ENCODE data around the gene MEGF11.

The MEGF11 gene

GRCh38 chr15:66196602-66197001, 56.9 kb downstream of the MEGF11 start:
- H3K27ac ChIP-seq (ENCODE audit: low read depth, low read length) = no peak overlapping the region
- no peak overlapping the region for H3K9ac ChIP-seq (ENCODE audit: low read length)
- H3K27me3 ChIP-seq (ENCODE audit: control insufficient read depth in 1 of 2, insufficient read depth in 2 of 2, low read length in 2 of 2) = peaks cover 0 to 4% of the 10 kb centered on the region in 2 donors
- no peaks in the 10 kb centered on the region for H3K4me1 ChIP-seq (ENCODE audit: insufficient read depth, low read length)
- H3K36me3 ChIP-seq (ENCODE audit: insufficient read depth, low read length) = no peaks in the 10 kb centered on the region
- H3K9me3 ChIP-seq (ENCODE audit: low read length) = no peaks in the 10 kb centered on the region
- H3K4me3 ChIP-seq (ENCODE audit: low read depth in 1 of 2, low read length in 2 of 2) = no peak overlapping the region

GRCh38 chr15:66195621-66196230, 57.8 kb downstream of the MEGF11 start:
- Histone ChIP-seq H3K9ac (ENCODE audit: low read length) (no peak overlapping the region), H3K4me1 (ENCODE audit: insufficient read depth, low read length) (no peaks in the 10 kb centered on the region), H3K27ac (ENCODE audit: low read depth, low read length) (no peak overlapping the region), H3K27me3 (ENCODE audit: control insufficient read depth in 1 of 2, insufficient read depth in 2 of 2, low read length in 2 of 2) (peaks cover 0 to 4% of the 10 kb centered on the region in 2 donors), H3K36me3 (ENCODE audit: insufficient read depth, low read length) (no peaks in the 10 kb centered on the region), H3K4me3 (ENCODE audit: low read depth in 1 of 2, low read length in 2 of 2) (no peak overlapping the region), H3K9me3 (ENCODE audit: low read length) (no peaks in the 10 kb centered on the region)

- Histone ChIP-seq H3K27ac (ENCODE audit: low read depth, low read length) (no peak overlapping the region), H3K36me3 (ENCODE audit: insufficient read depth, low read length) (no peaks in the 10 kb centered on the region), H3K9ac (ENCODE audit: low read length) (no peak overlapping the region), H3K4me1 (ENCODE audit: insufficient read depth, low read length) (no peaks in the 10 kb centered on the region), H3K4me3 (ENCODE audit: low read depth in 1 of 2, low read length in 2 of 2) (no peak overlapping the region), H3K27me3 (ENCODE audit: control insufficient read depth in 1 of 2, insufficient read depth in 2 of 2, low read length in 2 of 2) (peaks cover 0 to 4% of the 10 kb centered on the region in 2 donors), H3K9me3 (ENCODE audit: low read length) (no peaks in the 10 kb centered on the region)
Observed at GRCh38 chr15:66193066-66193465, 60.5 kb downstream of the MEGF11 start.

- no peaks in the 10 kb centered on the region for H3K4me1 ChIP-seq (ENCODE audit: insufficient read depth, low read length)
- no peak overlapping the region for H3K4me3 ChIP-seq (ENCODE audit: low read depth in 1 of 2, low read length in 2 of 2)
- H3K27ac ChIP-seq (ENCODE audit: low read depth, low read length) = no peak overlapping the region
- H3K9ac ChIP-seq (ENCODE audit: low read length) = no peak overlapping the region
- no peaks in the 10 kb centered on the region for H3K36me3 ChIP-seq (ENCODE audit: insufficient read depth, low read length)
- no peaks in the 10 kb centered on the region for H3K9me3 ChIP-seq (ENCODE audit: low read length)
- peaks cover 0 to 4% of the 10 kb centered on the region in 2 donors for H3K27me3 ChIP-seq (ENCODE audit: control insufficient read depth in 1 of 2, insufficient read depth in 2 of 2, low read length in 2 of 2)
Observed at GRCh38 chr15:66190746-66191145, 62.8 kb downstream of the MEGF11 start.

GRCh38 chr15:66189291-66189690, 64.3 kb downstream of the MEGF11 start:
- Histone ChIP-seq H3K9ac (ENCODE audit: low read length) (no peak overlapping the region), H3K27me3 (ENCODE audit: control insufficient read depth in 1 of 2, insufficient read depth in 2 of 2, low read length in 2 of 2) (peaks cover 0 to 4% of the 10 kb centered on the region in 2 donors), H3K9me3 (ENCODE audit: low read length) (no peaks in the 10 kb centered on the region), H3K27ac (ENCODE audit: low read depth, low read length) (no peak overlapping the region), H3K36me3 (ENCODE audit: insufficient read depth, low read length) (no peaks in the 10 kb centered on the region), H3K4me1 (ENCODE audit: insufficient read depth, low read length) (no peaks in the 10 kb centered on the region), H3K4me3 (ENCODE audit: low read depth in 1 of 2, low read length in 2 of 2) (no peak overlapping the region)

- H3K27me3 ChIP-seq (ENCODE audit: control insufficient read depth in 1 of 2, insufficient read depth in 2 of 2, low read length in 2 of 2) = peaks cover 0 to 4% of the 10 kb centered on the region in 2 donors
- no peaks in the 10 kb centered on the region for H3K36me3 ChIP-seq (ENCODE audit: insufficient read depth, low read length)
- H3K4me3 ChIP-seq (ENCODE audit: low read depth in 1 of 2, low read length in 2 of 2) = no peak overlapping the region
- no peaks in the 10 kb centered on the region for H3K9me3 ChIP-seq (ENCODE audit: low read length)
- H3K27ac ChIP-seq (ENCODE audit: low read depth, low read length) = no peak overlapping the region
- H3K9ac ChIP-seq (ENCODE audit: low read length) = no peak overlapping the region
- no peaks in the 10 kb centered on the region for H3K4me1 ChIP-seq (ENCODE audit: insufficient read depth, low read length)
Observed at GRCh38 chr15:66188464-66188863, 65.1 kb downstream of the MEGF11 start.

GRCh38 chr15:66187271-66187670, 66.3 kb downstream of the MEGF11 start:
- H3K4me3 ChIP-seq (ENCODE audit: low read depth in 1 of 2, low read length in 2 of 2) = no peak overlapping the region
- H3K27ac ChIP-seq (ENCODE audit: low read depth, low read length) = no peak overlapping the region
- no peaks in the 10 kb centered on the region for H3K27me3 ChIP-seq (ENCODE audit: control insufficient read depth in 1 of 2, insufficient read depth in 2 of 2, low read length in 2 of 2)
- H3K9ac ChIP-seq (ENCODE audit: low read length) = no peak overlapping the region
- H3K9me3 ChIP-seq (ENCODE audit: low read length) = no peaks in the 10 kb centered on the region
- no peaks in the 10 kb centered on the region for H3K36me3 ChIP-seq (ENCODE audit: insufficient read depth, low read length)
- no peaks in the 10 kb centered on the region for H3K4me1 ChIP-seq (ENCODE audit: insufficient read depth, low read length)

GRCh38 chr15:66186049-66186825, 67.3 kb downstream of the MEGF11 start:
- Histone ChIP-seq H3K4me1 (ENCODE audit: insufficient read depth, low read length) (no peaks in the 10 kb centered on the region), H3K9ac (ENCODE audit: low read length) (no peak overlapping the region), H3K9me3 (ENCODE audit: low read length) (no peaks in the 10 kb centered on the region), H3K36me3 (ENCODE audit: insufficient read depth, low read length) (no peaks in the 10 kb centered on the region), H3K4me3 (ENCODE audit: low read depth in 1 of 2, low read length in 2 of 2) (no peak overlapping the region), H3K27me3 (ENCODE audit: control insufficient read depth in 1 of 2, insufficient read depth in 2 of 2, low read length in 2 of 2) (no peaks in the 10 kb centered on the region), H3K27ac (ENCODE audit: low read depth, low read length) (no peak overlapping the region)

GRCh38 chr15:66184936-66185790, 68.4 kb downstream of the MEGF11 start:
- H3K36me3 ChIP-seq (ENCODE audit: insufficient read depth, low read length) = no peaks in the 10 kb centered on the region
- no peak overlapping the region for H3K27ac ChIP-seq (ENCODE audit: low read depth, low read length)
- H3K9me3 ChIP-seq (ENCODE audit: low read length) = no peaks in the 10 kb centered on the region
- H3K27me3 ChIP-seq (ENCODE audit: control insufficient read depth in 1 of 2, insufficient read depth in 2 of 2, low read length in 2 of 2) = peaks cover 0 to 6% of the 10 kb centered on the region in 2 donors
- H3K4me3 ChIP-seq (ENCODE audit: low read depth in 1 of 2, low read length in 2 of 2) = no peak overlapping the region
- no peak overlapping the region for H3K9ac ChIP-seq (ENCODE audit: low read length)
- no peaks in the 10 kb centered on the region for H3K4me1 ChIP-seq (ENCODE audit: insufficient read depth, low read length)

- Histone ChIP-seq H3K4me1 (ENCODE audit: insufficient read depth, low read length) (no peaks in the 10 kb centered on the region), H3K9ac (ENCODE audit: low read length) (no peak overlapping the region), H3K27ac (ENCODE audit: low read depth, low read length) (no peak overlapping the region), H3K27me3 (ENCODE audit: control insufficient read depth in 1 of 2, insufficient read depth in 2 of 2, low read length in 2 of 2) (peaks cover 0 to 9% of the 10 kb centered on the region in 2 donors), H3K36me3 (ENCODE audit: insufficient read depth, low read length) (no peaks in the 10 kb centered on the region), H3K4me3 (ENCODE audit: low read depth in 1 of 2, low read length in 2 of 2) (no peak overlapping the region), H3K9me3 (ENCODE audit: low read length) (no peaks in the 10 kb centered on the region)
Observed at GRCh38 chr15:66184492-66184891, 69.1 kb downstream of the MEGF11 start.

- no peak overlapping the region for H3K9ac ChIP-seq (ENCODE audit: low read length)
- H3K27me3 ChIP-seq (ENCODE audit: control insufficient read depth in 1 of 2, insufficient read depth in 2 of 2, low read length in 2 of 2) = peaks cover 0 to 9% of the 10 kb centered on the region in 2 donors
- H3K27ac ChIP-seq (ENCODE audit: low read depth, low read length) = no peak overlapping the region
- no peaks in the 10 kb centered on the region for H3K9me3 ChIP-seq (ENCODE audit: low read length)
- H3K36me3 ChIP-seq (ENCODE audit: insufficient read depth, low read length) = no peaks in the 10 kb centered on the region
- no peak overlapping the region for H3K4me3 ChIP-seq (ENCODE audit: low read depth in 1 of 2, low read length in 2 of 2)
- H3K4me1 ChIP-seq (ENCODE audit: insufficient read depth, low read length) = no peaks in the 10 kb centered on the region
Observed at GRCh38 chr15:66180531-66181097, 72.9 kb downstream of the MEGF11 start.

Measured in muscle layer of colon (tissue), 2 donors.